ENCODE results near the gene PHOX2A. TPM values are rescaled to one million over a fixed set of nuclear protein-coding genes. Genes with fewer than 3 reads are reported as not detected.
A peak's percentile ranks its signal among the peaks of the same experiment; 100 is the strongest.

The PHOX2A gene
- total and polyA plus RNA-seq, 2 of the 13 experiments (the other 11 are each of a cell fraction or from before 2014, with no cell fraction given): not detected

- TF ChIP-seq MED8 (CRISPR knock-in tag; IDR thresholded peaks at IDR 0.05; ENCODE audit: insufficient replicate concordance) (no peak), ZBTB8A (CRISPR knock-in tag; IDR thresholded peaks at IDR 0.05; ENCODE audit: borderline replicate concordance, low read depth) (no peak), LCORL (IDR thresholded peaks at IDR 0.05) (no peak), LCORL (CRISPR knock-in tag; IDR thresholded peaks at IDR 0.05) (peak; percentile 84), ZNF343 (CRISPR knock-in tag; IDR thresholded peaks at IDR 0.05) (no peak), ZNF720 (CRISPR knock-in tag; IDR thresholded peaks at IDR 0.05) (no peak), ZNF124 (CRISPR knock-in tag; IDR thresholded peaks at IDR 0.05) (no peak), ZNF800 (CRISPR knock-in tag; IDR thresholded peaks at IDR 0.05) (no peak), SYNCRIP (IDR thresholded peaks at IDR 0.05; ENCODE audit: insufficient read depth, low read depth, low read length) (no peak), KLF13 (CRISPR knock-in tag; IDR thresholded peaks at IDR 0.05) (no peak), TRIM22 (IDR thresholded peaks at IDR 0.05) (no peak), GABPB1 (CRISPR knock-in tag; IDR thresholded peaks at IDR 0.05) (peak; percentile 87), NR0B2 (CRISPR knock-in tag; IDR thresholded peaks at IDR 0.05) (no peak), ZFP91 (CRISPR knock-in tag; IDR thresholded peaks at IDR 0.05; ENCODE audit: borderline replicate concordance) (peak; percentile 100), CENPBD1 (CRISPR knock-in tag; IDR thresholded peaks at IDR 0.05; ENCODE audit: borderline replicate concordance, low read depth) (no peak), NCOR1 (IDR thresholded peaks at IDR 0.05; ENCODE audit: borderline replicate concordance, low read length) (peak; percentile 56; the same call in 1 of the 2 replicates), PAWR (CRISPR knock-in tag; IDR thresholded peaks at IDR 0.05; ENCODE audit: borderline replicate concordance) (0 out of 2 replicates have a peak, but pooled peaks have one; percentile 20), ZNF232 (CRISPR knock-in tag; IDR thresholded peaks at IDR 0.05; ENCODE audit: borderline replicate concordance) (peak; percentile 38; the same call in 1 of the 2 replicates), BCLAF1 (IDR thresholded peaks at IDR 0.05) (no peak), ZBTB3 (CRISPR knock-in tag; IDR thresholded peaks at IDR 0.05; ENCODE audit: borderline replicate concordance, low read depth) (no peak), FLYWCH1 (CRISPR knock-in tag; IDR thresholded peaks at IDR 0.05) (no peak)
Measured at GRCh38 chr11:72222907-72223614, 20.9 kb downstream of the PHOX2A start (continued).
